GM19372 (cell line): Measurements from ENCODE around the gene PPARA.
"Not testable (repeated sequence)": the region's sequence is repeated elsewhere in the genome, so short reads cannot be mapped to it uniquely, and the experiment has no call there.

Experiments used
- ATAC-seq: cut with Tn5 transposase; IDR thresholded peaks from one replicate; pipeline ENCODE4 v1.9.1; 2021; ENCODE audit warnings: mild to moderate bottlenecking, low read depth, moderate library complexity; ENCODE audit not compliant: unreplicated experiment

Gene PPARA

DNA sequence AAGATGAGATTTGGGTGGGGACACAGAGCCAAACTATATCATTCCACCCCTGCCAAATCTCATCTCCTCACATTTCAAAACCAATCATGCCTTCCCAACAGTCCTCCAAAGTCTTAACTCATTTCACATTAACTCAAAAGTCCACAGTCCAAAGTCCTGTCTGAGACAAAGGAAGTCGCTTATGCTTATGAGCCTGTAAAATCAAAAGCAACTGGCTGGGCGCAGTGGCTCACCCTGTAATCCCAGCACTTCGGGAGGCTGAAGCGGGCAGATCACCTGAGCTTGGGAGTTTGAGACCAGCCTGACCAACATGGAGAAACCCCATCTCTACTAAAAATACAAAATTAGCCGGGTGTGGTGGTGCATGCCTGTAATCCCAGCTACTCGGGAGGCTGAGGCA lies 114.2 kb downstream of the PPARA start:
- ATAC-seq = not testable (repeated sequence)

DNA sequence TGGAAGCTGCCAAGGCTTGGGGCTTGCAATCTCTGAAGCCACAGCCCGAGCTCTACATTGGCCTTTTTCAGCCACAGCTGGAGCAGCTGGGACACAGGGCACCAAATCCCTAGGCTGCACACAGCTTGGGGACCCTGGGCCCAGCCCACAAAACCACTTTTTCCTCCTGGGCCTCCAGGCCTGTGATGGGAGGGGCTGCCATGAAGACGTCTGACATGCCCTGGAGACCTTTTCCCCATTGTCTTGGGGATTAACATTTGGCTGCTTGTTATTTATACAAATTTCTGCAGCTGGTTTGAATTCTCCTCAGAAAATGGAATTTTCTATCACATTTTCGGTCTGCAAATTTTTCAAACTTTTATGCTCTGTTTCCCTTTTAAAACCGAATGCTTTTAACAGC lies 115.3 kb downstream of the PPARA start:
- ATAC-seq = not testable (repeated sequence)

DNA sequence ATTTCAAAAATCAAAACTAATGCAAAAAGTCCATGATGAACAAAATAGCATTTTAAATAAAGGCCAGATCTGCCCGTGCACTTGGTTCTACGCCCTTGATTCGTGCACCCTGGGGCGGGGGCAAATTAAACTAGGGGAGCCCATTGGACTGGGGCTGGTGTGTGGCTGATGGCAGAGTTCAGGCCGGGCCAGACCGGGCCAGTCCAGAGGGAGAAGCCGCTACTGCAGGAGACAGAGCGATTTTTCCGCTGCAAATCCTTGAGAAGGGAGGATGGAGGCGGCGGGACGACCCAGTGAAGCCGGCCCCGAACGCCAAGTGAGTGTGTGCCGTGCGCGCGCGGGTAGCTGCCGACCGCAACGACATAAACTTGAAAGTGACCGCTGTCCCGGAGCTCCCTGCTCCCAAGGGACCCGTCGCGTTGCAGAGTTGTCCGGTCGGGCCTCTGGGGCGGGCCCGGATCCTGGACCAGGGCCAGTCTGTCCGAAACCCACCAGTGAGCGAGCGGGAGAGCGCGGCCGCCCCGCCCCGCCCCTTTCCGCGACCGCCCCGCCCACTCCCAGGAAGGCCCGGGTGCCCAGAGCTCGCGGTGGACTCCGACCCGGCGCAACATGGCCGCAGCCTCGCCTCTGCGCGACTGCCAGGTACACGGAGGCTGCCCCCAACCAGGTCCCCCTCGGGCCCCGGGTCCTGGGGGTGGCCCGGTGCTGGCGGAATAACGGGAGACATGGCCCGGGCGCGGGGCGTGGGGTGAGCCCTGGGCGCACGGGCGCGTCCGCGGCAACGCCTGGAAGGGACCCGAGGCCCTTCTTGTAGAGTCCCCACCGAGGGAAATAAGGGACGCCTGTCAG lies 117.3 kb downstream of the PPARA start, which contains the start of gene TTC38:
TTC38 (plus strand) TSS at position 578 of the 849 bp plus-strand sequence; CDS start at position 610, 32 bp downstream.
- ATAC-seq = peak; percentile 83

DNA sequence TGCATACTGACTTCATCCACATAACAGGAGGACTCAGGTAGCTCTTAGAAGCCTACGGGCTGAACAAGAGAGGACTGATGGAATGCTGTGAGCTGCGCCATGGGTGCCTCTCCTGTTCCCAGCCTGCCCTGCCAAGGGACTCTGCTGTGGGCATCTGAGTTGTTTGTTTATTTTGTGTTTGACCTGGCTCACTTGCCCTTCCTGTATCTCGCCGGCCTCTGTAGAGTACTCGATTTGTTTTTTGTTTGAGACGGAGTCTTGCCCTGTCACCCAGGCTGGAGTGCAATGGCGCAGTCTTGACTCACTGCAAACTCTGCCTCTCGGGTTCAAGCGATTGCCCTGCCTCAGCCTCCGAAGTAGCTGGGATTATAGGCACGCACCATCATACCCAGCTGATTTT lies 119.2 kb downstream of the PPARA start:
- ATAC-seq = no peak

DNA sequence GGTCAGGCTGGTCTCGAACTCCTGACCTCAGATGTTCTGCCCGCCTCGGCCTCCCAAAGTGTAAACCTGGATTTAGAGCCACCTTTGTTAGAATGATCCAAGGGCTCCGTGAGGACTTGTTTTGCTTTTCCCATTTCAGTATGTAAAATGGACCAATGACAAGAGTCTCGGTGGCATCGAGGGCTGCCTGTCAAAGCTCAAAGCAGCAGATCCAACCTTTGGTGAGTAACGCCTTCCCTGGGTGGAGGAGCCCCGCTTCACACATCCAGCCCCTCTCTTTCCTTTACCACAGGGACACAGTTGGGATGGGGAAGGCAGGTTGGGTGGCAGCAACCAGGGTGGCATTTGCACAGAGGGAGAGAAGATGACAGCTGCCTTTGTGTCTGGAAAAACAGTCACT lies 121.9 kb downstream of the PPARA start:
- ATAC-seq = no peak

DNA sequence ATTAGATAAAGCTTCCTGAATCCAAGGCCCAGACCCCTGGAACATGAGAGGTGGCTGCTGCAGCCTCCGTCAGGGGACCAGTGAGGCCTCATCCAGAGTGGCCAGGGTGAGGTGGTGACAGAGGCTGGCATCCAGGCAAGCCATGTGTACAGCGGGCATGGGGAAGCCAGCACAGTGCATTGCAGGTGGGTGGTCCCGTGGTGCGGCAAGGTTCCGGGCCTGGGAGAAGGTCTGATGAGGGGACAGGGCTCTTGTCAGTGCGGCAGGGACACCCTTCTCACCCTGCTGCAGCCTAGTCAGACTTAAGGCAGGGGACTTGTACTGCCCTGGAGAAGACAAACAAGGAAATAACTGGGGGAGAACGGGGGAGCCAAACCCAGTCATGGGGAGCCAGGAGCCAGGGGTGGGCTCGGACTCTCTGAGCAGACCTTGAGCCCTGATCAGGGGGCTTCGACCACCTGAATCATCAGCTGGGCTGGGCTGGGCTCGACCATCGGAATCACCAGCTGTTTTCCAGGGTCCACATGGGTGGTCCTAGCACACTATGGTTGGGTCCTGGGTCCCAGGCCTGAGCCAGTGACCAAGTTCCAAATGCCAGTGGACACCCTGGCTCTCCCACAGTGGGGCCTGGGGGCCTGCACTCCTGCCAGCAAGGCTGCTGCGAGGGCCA lies 122.6 kb downstream of the PPARA start:
- ATAC-seq = no peak

DNA sequence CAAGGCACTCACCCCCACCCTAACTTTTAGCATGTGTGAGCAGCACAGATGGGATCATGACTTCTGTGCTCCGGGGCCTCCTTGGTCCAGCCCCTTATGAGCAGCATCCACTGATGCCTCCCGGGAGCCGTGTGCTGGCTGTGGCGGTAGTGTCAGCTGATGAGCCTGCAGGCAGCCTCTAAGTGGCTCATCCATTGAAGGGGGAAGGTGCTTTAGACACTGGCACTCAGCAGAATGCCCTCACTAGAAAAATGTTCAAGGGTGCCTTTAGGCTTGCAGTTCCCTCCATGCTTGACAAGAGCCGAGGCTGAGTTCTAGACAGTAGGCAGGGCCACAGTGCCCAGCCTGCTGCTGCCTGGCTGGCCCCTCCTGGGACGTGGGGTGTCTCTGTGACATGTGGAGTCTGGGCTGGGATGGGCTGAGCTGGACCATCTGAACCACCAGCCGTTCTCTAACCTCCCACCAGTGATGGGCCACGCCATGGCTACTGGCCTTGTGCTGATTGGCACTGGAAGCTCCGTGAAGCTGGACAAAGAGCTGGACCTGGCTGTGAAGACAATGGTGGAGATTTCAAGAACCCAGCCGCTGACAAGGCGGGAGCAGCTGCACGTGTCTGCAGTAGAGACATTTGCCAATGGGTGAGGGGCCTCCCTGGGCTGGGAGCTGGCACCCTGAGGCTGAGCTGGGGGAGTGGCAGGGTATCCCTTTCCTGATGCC lies 123.3 kb downstream of the PPARA start:
- ATAC-seq = no peak

DNA sequence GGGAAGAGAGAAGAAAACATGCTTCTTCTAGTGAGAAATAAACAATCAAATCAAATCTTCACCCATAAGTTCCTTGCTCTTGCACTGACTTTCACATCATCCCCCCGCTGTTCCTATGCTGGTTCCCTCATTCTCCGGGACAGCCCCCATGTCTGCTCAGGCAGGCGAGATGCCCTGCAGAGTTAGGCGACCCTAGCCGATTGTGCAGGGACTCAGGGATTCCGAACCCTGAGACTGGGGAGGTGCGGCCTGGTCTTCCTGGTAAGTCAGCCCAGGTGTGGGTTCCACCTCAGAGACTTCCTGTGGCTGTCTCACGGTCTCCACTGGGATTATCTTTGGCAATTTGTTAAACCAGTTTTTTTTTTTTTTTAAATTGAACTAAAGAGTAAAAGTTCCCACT lies 124.1 kb downstream of the PPARA start:
- no peak for ATAC-seq

DNA sequence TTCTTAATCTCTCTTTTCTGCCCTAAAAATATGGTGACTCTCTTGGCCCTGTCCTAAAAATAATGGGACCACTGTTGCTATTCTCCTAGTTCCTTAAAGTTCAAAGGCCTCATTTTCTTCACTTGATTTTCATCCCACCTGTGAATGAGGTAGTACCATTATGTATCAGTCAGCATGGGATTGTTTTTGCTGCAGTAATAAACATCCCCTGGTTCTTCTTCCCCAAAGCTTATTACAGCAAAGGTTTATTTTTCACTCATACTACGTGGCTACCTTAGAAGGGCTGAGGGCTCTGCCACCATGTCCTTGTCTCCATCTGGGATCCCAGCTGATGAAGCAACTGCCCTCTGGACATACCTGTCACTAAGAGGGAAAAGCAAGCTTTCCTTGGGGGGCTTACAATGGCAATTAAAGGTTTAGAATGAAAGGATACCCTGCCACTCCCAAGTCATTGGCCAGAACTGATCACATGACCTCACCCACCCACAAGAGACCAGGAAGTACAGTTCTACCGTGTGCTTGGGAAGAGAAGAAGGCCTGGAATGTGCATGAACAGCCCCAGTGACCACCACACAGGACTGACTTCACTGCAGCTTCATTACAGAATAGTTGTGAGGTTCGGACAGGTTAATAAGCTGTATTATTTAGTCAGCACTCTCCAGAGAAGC lies 125.3 kb downstream of the PPARA start:
- ATAC-seq = no peak

DNA sequence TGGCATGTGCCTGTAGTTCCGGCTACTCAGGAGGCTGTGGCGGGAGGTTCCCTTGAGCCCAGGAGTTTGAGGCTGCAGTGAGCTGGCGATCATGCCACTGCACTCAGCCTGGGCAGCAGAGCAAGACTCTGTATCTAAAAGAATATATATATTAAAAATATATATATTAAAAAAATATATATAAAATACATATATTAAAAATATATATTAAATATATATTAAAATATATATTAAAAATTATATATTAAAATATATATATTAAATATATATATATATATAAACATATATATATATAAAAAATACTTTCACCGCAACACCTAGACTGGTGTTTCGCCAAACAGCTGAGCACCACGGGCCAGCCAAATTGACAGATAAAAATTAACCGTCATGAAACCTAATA lies 126.2 kb downstream of the PPARA start:
- ATAC-seq = no peak

DNA sequence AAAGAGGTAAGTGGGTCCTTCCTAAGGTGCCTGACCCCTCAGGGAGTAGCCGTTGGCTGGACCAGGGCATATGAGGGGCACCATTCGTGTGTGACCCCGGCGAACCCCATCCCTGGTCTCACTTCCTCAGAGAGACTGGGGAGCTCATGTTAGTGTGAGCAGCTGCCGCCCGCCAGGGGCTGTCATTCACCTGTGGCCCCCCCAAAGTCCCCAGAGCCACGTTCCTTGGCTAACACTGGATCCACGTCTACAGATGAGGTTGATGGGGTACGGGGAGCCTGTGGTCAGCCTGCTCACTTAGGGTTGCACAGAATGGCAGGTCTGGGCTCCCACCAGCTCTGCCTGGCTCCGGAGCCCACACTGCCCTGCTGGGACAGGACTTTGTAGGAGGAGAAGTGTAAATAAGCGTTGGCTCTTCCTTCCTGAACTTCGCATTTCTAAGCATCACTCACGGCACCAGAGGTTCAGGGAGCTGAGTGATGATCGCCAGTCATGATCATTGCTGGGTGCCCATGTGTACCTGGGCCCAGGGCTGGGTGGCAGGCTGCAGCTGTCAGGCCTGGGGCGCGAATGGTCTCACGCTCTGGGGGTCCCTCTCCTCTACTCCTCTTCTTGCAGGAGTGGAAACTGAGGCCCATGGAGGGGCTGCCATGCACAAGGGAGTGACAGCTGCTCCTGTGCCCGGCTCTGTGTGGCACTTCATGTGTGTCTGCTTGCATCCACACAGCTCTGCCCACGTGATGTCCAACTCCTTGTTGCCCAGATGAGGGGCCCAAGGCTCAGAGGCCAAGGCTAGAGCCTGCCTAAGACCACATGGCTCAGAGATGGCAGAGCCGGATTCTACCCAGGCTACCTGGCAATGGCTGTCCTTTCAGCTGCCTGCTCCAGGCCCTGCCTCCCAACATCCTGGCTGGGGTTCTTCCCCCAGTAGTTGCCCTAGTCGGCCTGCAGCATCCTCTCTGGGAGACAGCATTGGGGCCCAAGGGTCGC lies 128.6 kb downstream of the PPARA start:
- no peak for ATAC-seq

DNA sequence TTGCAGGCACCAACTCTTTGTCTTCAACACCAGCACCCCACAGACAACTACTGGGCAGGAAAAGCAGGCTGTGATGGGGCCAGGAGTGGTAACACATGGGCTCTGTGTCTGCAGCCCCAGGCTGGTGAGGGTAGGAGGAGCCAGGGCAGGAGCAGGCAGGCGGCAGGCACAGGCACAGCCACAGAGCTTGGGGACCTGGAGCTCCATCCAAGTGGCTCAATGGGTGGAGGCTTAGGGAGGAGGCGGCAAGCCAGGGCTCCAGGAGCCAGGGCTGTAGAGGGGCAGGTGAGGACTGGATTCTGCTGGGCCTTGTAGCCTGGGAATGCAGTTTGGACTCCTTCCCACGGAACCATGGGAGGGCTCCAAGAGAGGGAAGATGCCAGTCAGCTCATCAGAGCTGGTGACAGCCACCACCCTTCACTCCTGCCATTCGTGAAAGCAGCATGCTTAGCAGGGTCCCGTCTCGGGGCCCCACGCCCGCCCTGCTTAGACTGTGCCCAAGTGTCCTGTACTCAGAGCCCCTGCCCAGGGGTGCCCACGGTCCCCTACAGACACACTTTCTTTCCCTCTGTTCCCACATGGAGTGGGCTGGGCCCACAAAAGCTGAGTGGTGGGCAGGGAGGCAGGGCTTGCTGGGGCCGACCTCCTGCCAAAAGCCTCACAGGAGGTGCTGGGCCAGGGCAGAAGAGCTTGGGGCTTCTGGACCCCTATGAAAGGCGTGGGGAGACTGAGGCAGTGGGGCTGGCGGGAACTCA lies 129.9 kb downstream of the PPARA start:
- no peak for ATAC-seq

DNA sequence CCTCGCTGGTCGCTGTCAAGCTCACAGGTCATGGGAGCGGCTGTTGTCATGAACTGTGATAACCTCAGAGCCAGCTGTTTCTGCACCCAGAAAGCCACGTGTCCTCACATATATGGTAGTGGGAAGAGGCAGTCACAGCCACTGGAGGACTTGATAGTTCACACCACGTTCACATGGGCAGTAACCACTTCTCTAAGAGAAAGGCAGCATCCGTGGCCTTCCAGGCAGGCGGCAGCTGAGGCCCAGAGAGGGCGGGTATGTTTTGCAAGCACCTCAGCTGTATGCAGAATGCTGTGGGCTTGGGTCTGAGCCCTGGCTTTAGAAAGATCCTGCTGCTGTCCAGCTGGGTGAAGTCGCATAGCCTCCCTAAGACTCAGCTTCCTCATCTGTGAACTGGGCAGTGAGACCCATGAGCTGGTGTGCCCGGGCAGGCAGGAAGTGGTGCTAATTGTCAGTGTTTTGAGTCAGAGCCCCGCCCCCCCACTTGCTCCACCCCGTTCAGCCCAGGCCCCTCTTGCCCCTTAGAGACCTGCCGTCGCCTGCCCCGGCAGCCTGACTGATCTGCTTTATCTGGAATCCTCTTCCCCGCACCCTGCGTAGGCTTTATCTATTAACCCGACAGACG lies 130.8 kb downstream of the PPARA start:
- no peak for ATAC-seq

DNA sequence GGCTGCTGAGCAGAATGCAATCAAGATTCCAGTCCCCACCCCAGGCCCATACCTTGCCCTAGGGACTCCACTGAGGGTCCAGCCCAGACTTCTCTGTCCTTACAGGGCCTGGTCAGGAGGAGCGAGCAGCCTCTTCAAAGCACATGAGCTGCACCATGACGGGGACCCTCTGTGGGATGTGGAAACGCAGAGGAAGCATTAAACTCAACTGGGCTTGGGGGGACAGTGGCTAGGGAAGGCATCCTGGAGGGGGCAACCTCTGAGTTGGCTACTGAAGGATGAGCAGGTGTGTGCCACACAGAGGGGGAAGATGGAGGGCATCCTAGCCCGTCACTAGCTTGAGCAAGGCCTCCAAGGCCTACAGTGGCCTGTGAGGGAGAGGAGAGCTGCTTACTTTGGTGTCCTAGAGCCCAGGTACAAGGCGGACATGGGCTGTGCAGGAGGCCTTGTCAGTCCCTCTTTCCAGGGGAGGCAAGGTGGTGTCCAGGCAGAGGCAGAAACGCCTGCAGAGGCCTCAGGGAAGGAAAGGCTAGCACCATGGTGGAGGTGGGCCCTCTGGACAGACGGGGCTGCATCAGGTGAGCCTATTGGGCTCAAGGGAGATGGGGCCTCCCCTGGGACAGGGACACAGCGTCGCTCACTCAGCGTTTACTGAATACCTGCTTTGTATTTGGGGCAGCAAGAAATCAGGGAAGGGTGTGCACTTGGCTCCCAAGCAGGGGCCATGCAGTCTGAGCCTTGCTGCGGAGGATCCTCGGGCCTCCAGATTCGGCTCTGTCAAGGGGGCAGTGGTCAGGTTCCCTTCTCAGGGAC lies 131.7 kb downstream of the PPARA start:
- ATAC-seq = no peak

DNA sequence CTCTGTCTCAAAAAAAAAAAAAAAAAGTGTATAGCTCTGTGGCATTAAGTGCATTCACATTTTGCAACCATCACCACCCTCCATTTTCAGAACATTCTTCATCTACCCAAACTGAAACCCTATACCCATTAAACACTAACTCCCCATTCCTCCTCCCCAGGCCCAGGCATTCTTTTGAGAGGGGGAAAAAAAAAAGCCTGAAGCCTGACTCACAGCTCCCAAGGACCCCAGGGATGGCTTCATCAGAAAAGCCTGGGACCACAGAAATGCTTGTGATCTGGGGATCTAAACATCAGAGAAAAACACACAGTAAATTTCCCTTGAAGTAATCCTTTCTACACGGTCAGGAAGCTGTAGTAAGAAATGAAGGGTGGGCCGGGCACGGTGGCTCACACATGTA lies 135.7 kb downstream of the PPARA start:
- ATAC-seq = no peak

DNA sequence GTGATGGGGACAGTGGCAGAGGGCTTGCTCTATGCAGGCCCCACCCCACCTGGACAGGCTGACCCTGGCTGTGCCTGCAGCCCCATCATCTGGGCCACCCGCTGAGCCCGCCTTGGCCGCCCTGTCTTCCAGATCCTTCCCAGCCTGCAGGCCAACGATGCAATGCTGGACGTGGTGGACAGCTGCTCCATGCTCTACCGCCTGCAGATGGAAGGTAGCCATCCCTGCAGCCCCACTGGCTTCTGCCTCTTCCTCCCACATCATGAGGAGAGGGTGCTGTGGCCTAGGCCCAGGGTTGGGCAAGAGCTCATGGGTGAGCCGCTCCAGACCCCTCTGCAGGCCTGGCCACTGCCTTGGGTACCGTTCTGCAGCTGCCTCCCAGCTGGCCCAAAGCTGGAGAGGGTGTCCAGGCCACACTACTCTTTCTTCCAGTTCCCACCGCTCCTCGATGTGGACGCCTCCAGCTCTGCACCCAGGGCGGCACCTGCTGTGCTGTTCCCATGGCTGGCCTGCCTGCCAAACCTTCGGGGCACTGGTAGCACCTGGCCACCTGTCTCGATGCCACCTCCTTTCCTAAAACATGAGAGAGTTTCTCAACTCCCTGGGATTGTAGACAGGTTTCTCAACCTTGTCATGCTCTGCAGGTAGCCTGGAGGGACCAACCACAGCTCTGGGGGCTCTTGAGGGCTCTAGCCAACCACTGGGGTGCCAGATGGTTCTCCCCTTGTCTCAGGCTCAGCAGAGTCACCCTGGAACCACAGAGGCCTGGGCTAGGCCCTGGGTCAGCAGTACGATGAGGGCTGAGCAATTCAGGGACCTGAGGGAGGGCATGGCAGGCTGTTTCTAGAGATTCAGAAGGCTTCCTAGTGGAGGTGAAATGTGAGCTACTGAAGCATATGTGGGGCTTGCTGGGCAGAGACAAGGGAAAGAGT lies 136.9 kb downstream of the PPARA start:
- ATAC-seq = no peak
